GM18861 (cell line): ENCODE measurements around the gene POLN.
"Not testable (repeated sequence)": the region's sequence is repeated elsewhere in the genome, so short reads cannot be mapped to it uniquely, and the experiment has no call there.

Experiments
- ATAC-seq: cut with Tn5 transposase; IDR thresholded peaks from one replicate; pipeline ENCODE4 v1.9.1; 2021; ENCODE audit not compliant: unreplicated experiment

Gene POLN

DNA sequence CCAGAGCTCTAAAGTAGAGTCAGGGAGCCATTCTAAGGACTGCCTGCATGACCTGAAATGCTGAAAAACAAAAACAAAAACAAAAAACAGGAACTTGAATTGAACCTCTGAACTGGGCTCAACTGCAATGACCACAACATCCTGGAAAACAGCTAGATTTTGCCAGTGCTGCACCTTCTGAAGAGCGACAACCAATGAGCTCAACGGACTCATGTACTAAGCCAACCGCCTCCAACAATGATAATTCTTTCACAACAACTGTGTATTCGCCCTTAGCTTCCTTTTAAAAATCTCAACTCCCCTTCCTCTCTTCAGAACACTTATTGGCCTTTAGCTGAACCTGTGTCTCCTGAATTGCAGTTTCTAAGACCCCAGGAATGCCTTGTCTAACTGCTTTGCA is 69.8 kb downstream of the POLN start:
- ATAC-seq = no peak

DNA sequence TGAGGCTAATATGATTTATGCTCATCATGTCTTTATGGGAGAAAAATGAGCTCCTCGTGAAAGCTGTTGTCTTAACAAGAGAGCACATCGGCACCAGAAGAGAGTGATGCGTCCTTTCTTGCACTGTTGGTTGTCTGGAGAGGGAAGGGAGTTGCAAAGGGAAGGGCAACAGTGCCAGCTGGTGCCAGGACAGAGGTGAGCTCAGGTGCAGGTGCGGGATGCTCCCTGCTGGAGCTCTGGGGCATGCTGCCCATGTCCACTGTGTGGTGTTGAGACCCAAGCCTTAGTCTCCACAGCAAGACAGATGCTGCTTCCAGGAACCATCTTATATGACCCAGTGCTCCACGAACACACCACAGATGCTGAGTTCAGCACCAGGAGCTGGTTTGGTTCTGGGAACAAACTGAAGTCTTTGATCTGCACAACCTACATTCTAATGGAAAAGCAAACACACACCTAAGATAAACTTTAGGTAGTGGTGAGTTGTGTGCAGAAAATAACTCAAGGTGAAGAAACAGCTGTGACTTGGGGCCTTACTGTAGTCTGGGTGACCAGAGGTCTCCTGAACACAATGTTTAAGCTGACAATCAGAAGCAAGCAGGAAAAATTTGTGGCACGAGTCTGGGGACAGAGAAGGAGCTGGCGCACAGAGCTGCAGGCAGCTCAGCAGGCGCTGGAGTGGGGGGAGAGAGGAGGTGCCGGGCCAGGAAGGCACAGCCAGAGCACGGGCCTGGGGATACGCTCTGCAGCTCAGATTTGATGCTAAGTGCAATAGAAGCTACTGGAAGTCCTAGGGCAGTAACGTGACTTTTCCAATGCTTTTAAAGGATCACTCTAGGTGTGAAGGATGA is 73.2 kb downstream of the POLN start:
- no peak for ATAC-seq

DNA sequence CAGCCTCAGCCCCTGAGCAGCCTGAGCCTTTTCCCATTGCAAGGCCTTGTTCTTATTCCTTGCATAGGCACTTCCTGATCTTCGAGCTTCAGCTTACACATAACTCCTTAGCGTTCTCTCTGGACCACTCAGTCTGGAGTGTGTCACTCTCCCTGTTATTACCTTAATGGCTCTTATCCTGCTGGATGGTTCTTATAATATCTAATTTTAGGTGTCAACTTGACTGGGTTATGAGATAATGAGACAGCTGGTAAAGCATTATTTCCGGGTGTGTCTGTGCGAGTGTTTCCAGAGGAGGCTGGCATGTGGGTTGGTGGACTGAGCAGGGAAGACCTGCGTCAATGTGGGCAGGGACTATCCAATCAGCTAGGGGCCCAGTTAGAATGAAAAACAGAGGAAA is 75.7 kb downstream of the POLN start:
- ATAC-seq = no peak

DNA sequence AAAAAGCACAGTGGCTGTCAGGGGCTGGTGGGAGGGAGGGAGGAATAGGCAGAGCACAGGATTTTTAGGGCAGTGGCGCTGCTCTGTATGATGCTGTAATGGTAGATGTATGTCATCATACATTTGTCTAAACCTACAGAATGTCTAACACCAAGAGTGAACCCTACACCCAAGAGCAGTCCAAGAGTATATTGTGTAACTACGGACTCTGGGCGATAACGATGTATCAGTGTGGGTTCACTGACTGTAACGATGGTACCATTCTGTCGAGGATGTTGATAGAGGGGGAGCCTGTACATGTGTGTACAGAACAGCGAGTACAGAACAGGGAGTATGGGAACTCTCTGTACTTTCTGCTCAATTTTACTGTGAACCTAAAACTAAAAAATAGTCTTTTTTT is 76.5 kb downstream of the POLN start:
- no peak for ATAC-seq

DNA sequence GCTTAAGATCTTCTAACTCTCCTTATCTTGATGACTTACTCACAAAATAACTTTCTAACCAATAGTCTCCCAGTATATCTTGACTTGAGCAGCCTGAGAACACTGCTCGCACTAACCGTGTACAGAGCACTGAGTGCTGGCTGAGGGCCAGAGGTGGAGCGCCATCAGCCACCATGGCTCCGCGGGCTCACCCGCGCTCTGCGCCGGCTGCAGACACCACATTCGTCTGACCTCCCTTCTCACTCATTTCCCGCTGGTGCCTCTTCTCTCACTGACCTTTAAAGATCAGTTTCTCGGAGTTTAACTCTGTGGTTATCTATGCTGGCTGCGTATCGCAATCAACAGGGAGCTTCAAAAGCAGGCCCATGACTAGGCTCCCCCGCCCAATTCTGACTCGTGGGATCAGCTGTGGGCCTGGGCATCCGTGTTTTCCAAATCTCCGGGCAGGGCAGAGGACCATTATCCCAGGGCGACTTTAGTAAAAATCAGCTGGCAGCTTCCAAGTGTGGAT is 78.6 kb downstream of the POLN start:
- no peak for ATAC-seq

DNA sequence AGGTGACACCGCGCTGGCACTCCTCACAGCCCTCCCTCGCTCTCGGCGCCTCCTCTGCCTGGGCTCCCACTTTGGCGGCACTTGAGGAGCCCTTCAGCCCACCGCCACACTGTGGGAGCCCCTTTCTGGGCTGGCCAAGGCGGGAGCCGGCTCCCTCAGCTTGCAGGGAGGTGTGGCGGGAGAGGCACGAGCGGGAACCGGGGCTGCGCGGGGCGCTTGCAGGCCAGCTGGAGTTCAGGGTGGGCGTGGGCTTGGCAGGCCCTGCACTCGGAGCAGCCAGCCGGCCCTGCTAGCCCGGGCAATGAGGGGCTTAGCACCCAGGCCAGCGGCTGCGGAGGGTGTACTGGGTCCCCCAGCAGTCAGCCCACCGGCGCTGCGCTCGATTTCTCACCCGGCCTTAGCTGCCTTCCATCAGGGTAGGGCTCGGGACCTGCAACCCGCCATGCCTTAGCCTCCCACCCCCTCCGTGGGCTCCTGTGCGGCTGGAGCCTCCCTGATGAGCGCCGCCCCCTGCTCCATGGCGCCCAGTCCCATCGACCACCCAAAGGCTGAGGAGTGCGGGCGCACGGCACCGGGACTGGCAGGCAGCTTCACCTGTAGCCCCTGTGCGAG is 80.7 kb downstream of the POLN start:
- not testable (repeated sequence) for ATAC-seq

DNA sequence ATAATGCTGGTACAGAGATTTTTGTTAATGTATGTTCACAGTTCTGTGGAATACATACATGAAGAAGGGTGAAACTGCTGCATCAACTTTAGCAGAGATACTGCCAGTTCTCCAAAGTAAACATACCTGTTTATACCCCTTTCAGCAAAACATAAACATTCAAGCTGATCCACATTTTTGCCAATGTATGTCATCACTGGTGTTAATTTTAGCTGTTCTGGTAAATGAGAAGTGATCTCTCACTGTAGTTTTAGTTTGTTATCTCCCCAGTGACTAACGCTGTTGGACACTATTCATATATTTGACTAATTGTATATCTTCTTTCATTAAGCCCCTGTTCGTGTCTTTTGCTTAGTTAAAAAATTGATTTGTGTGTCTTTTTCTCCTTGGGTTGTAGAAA is 82.0 kb downstream of the POLN start:
- ATAC-seq = no peak

DNA sequence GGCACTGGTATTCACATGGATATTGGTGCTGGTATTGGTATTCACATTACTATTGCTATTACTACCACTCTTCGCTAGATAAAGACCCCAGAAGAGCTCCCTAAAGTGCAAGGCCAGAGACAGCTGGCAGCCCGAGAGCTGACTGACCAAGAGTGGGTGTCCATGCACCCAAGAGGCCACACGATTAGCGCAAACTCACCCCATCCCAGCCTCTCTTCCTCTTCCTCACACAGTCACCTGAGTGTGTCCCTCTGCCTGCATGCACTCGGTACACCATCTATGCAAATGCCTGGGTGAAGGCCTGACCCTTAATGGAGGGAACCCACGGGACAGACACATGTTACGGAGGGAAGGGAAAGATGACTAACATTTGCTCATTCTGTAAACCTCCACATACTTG is 86.7 kb downstream of the POLN start:
- no peak for ATAC-seq

DNA sequence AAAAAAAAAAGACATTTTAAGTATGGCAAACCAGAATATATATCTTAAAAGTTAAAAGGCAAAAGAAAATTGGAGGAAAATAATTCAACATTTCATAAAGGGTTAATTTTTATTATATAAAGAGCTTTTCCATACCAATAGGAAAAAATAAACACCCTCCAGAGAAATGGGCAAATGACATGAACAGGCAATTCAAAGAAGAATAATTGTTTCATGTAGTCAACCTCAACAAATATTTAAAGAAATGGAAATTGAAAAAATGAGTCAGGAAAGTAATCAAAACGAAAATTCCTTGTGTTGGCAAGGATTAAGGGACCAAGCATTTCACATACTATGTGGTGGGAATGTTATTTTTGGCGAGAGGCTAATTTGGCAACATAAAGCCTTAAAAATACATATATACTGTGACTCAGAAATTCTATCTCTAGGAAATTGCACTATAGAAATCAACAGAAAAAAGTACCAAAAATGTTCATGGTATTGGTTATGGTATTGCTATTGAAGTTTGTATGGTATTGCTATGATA is 87.6 kb downstream of the POLN start:
- ATAC-seq = no peak

DNA sequence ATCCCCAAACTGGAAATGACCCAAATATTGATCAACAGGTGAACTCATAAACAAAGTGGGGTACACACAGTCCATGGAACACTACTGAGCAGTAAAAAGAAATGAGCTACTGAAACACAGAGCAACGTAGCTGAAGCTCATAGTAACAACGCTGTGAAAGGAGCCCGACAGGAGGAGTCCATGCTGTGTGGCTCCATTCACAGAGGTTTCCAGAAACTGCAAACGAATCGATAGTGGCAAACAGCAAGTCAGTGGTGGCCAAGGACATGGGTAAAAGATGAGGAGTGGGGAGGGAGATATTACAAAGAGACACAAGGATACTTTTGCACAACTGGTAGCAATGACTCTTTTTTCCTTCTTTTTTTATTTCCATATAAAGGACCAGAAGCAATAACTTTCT is 90.4 kb downstream of the POLN start:
- ATAC-seq = no peak

DNA sequence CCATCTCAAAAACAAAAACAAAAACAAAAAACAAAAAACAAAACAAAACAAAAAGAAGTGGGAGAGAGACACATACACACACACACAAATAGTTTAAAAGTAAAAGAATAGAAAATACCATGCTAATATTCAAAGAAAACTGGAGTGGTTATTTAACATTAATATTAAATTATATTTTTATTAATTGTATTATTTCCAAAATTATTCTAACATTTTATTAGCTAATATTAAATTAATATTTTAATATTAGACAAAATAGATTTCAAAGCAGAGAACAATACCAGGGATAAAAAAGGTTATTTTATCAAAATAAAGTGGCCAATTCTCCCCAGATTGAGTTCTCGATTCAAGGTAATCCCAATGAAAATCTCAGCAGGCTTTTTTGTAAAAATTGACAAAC is 91.8 kb downstream of the POLN start:
- no peak for ATAC-seq

DNA sequence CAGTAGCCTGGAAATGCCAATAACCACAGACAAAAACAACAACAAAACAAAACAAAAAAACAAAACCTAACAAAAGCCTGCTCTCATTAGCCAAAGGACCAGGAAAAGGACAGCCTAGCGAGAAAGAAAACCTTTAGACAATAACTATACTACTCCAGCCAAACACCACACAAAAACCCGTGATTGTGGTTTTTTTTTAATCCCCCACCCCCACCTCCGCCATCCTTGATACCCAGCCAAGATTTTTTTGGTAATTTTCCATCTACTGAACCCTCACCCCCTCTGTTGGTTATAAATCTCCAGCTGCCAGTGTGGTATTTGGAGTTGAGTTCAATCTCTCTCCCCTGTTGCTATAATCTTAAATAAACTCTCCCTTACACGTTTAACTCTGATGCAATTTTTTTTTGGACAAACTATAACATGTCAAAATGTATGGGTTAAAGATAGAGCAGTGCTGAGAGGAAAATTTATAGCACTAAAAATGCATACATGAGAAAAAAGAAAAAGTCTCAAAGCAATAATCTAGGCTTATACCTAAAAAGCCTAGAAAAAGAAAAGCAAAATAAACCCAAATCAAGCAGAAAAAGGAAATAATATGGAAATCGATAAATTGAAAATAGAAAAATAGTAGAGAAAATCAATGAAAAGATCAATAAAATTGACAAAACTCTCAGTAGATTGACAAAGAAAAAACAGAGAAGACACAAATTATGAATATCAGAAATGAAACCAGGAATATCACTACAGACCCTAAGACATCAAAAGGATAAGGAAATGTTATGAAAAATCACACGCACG is 99.1 kb downstream of the POLN start:
- ATAC-seq = no peak

DNA sequence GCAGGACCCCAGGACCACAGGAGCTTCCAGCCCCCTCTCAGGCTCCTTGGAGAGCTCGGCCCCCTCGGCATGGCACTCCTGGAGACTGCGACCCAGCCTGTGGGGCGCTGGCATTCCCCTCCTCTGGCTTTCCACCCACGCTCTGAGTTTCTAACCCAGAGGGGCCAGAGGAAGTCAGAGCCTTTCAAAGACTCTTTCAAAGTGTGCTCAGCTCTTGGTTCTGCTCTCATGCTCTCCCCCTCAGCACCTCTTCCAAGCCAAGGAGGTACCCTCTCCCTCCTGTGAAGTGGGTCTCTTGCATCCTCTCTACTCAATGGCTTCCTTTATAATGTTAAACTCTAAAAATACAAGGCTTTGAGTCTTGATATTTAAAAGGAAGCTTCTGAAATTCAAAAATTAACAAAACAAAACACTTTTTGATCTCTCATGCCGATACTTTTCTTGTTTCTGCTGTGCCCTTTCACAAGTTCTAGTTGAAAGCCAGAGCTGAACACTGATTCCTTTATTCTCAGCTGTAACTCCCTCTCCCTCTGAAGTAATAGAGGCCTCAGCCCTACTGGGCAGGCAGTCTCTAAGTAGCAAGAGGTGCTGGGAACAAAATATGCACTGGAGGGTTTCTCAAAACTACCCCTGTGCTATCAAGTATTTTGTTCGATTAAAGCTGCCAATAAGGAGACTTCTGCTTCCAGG is 100.0 kb downstream of the POLN start:
- ATAC-seq = no peak

DNA sequence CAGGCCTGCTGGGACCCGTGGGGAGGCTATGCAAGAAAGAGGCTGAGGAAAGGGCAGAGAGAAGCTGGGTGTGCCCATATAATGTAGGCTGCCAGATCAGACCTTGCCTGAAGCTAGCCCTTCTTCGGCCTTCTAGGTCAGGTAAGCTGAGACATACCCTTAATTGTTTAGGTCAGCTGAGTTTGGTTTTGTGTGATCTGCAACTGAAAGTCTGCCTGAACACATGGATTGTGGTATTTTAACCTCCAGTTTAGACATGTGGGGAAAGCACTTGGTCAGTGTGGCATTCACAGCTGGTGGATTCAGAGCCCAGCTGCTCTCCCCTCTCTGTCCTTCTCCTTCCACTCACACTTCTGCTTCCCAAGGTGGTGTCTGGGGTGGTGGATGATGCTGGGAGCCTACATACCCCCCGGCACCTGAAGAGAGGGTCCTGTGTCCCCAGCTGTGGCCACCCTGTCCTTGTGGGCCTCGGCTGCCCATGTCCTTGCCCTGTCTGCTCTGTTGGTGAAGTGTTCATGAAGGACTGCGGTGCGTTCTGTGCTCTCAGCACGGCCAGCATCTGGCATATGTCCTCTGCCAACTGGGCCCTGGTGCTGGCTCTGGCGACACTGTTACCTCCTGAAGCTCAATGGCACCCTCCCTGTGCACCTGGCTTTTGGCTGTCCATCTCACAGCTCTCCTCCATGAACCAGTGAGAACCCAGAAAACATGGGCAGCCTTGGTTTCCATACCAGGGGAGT is 100.7 kb downstream of the POLN start:
- no peak for ATAC-seq

DNA sequence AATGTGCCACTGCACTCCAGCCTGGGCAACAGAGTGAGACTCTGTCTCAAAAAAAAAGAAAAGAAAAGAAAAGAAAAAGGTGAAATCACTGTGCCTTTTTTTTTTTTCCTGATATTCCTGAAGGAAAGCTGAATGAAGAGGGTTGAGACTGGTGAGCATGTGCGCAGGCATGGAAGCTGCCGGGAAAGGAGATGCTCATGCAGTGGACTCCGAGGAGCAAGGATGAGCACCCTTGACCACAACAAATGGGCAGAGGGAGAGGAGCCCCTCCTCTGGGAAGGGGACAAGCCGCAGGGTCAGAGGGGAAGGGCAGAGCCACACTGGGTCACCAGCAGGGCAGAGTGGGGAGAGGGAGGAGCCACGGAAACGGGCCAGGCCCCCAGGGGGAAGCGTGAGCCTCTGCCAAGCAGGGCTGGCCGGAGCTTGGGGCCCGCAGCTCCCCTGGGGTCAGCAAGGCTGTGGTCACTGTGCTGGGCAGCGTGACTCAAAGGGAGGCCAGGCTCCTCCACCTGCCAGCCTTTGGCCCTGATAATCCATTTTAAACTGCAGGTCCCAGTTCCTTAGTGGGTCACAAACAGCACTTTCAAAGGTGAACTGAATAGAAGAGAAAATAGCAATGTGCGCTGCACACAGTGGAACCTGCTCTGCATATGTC is 102.9 kb downstream of the POLN start:
- no peak for ATAC-seq

DNA sequence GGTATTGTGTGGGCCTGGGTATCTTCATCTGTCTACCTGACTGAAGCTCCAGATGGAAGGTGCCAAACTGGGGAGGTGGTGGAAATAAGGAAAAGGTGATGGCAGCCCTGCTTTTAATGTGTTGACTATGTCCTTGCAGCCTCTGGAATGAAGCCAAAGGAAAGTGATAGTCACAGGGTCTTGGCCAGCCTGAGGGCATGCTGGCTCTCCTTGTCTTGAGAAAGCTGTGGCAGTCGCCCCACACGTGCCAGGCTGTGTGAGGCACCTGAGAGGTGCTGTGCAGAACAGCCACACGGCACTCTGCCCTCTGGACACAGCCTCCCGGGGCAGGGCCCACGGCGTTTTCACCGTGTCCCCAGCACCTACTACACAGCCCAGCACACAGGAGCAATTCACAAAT is 105.2 kb downstream of the POLN start:
- ATAC-seq = no peak

DNA sequence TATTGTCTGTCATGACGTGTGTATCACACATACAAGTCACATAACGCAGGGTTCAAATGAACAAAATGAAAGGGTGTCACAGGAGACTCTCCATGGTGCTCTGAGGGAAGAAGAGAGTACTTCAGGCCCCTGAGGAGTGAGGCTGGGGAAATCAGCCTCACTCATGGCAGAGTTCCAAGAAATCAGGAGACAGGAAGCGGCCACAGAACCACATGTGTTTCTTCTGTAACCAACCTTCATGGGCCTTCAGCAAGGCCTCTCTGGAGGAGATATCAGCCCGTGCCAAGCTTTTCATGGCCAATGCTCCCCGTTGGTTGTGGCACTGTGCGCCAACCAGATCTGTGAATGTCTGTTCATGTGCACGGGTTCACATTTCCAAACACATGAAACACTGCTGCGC is 106.8 kb downstream of the POLN start:
- ATAC-seq = no peak

DNA sequence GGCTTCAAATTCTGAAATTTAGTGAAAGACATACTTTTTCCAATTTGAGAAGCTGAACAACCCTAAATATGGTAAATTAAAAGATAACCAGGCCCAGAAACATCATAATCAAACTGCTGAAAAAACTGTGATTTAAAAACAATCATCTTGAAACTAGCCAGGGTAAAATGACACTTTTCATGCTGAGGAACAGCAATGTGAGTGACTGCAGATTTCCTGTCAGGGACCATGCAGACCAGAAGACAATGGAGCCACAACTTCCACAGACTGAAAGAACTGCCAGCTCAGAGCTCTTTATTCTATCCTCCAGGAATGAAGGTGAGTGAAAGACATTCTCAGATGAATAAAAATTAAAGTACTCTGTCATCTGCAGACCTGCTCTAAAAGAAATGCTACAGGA is 109.5 kb downstream of the POLN start:
- no peak for ATAC-seq

DNA sequence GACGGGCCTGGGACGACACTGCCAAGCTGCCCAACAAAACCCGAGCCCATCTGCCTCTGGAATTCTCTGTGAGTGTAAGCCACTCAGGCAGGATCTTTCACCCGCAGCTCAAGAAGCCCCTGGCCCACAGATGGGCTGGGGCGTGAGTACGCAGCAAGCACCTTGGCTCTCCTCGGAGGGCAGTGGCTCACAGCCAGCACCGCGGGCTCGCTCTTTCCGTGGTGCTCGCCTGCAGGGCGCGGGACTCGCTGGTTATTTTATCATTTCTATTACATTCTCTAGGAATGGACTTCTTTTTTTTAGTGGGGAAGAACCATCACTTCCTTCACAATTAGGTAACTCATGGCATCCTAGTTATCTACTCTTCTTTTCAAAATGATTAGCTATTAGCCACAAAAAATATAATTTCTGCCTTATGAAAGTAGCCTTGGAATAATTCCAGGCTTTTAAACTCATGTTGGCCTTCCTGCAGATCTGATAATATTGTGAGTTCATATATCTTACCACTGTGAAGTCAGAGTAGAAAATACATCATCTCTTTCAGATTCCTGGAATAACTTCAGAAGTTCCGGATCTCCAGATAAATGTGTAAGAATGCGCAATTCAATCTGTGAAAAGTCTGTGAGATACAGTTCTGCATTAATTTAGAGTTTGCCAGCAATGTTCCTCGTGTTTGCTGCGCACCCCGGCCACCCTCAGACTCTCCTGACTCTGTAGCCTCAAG is 114.2 kb downstream of the POLN start:
- ATAC-seq = no peak
